GM10248 (cell line): Measurements from ENCODE around the gene PDE4D.

Source experiments
- CTCF ChIA-PET: fragments of 300-600 bp; sonication (Branson Sonifier 250); formaldehyde crosslinking; extraction: SDS; loops from one replicate; lab custom pipeline; 2021; ENCODE audit warnings: antibody characterized with exemption; lab: Yijun Ruan, JAX
- POLR2A ChIA-PET: fragments of 350-650 bp; sonication (Branson Sonifier 250); formaldehyde crosslinking; extraction: SDS; loops from one replicate; lab custom pipeline; 2020; ENCODE audit warnings: antibody characterized with exemption; lab: Yijun Ruan, JAX
- DNase-seq: peaks from one replicate; pipeline ENCODE4 v3.0.0; 2012; ENCODE audit errors: extremely low spot score
- TF ChIP-seq, protein P1 (sequence below): IDR thresholded peaks from 2 replicates; pipeline ENCODE4 v1.5.1; 2012; ENCODE audit warnings: mild to moderate bottlenecking, low read depth; ENCODE audit errors: extremely low read depth, missing control alignments, control extremely low read depth

The PDE4D gene

DNA sequence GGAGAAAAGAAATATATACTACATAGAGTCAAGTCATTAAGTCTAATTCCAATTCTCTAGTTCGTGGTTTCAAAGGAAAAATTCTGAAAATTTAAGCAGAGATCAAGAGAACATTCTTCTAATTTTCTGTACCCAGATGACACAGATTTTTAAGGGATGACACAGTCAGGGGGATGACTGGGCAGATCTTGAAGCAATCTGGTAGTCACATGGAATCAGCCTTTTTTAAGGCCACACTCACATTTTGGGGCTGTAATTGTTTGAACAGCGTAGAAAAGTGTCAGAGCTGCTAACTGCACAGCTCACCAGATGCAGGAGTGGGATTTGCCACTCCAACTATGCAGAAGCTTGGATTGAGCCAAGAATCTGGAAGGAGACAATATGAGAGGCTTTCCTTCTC, 20.4 kb downstream of the PDE4D start:
- ChIA-PET POLR2A (no interaction called here), CTCF (interaction anchor here (1.1 kb wide), 1 partner anchor 11 kb away, joined by 3 read pairs; no protein-coding TSS in a partner anchor)
- DNase-seq: no peak
- TF ChIP-seq, protein P1, sequence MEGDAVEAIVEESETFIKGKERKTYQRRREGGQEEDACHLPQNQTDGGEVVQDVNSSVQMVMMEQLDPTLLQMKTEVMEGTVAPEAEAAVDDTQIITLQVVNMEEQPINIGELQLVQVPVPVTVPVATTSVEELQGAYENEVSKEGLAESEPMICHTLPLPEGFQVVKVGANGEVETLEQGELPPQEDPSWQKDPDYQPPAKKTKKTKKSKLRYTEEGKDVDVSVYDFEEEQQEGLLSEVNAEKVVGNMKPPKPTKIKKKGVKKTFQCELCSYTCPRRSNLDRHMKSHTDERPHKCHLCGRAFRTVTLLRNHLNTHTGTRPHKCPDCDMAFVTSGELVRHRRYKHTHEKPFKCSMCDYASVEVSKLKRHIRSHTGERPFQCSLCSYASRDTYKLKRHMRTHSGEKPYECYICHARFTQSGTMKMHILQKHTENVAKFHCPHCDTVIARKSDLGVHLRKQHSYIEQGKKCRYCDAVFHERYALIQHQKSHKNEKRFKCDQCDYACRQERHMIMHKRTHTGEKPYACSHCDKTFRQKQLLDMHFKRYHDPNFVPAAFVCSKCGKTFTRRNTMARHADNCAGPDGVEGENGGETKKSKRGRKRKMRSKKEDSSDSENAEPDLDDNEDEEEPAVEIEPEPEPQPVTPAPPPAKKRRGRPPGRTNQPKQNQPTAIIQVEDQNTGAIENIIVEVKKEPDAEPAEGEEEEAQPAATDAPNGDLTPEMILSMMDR: no peak

DNA sequence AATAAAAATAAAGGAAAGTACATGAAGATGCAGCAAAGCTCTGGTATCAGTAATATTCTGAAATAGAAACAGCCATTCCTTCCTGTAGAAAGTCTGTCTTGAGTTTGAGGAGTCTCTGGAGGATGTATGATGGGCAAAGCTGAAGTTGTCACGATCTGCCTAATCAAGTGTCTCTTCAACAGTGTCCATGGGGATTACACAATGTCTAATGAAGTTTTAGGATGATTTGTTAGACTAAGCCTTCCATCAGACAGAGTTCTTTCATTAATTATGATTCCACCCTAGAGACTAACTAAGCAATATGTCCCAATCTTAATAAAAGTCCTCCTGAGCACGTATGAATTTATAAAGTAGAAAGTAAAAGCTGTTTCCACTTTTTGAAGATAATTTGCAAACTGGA, 26.9 kb downstream of the PDE4D start:
- POLR2A ChIA-PET: no interaction called here
- TF ChIP-seq, protein P1: no peak
- no peak for DNase-seq
- CTCF ChIA-PET: no interaction called here

DNA sequence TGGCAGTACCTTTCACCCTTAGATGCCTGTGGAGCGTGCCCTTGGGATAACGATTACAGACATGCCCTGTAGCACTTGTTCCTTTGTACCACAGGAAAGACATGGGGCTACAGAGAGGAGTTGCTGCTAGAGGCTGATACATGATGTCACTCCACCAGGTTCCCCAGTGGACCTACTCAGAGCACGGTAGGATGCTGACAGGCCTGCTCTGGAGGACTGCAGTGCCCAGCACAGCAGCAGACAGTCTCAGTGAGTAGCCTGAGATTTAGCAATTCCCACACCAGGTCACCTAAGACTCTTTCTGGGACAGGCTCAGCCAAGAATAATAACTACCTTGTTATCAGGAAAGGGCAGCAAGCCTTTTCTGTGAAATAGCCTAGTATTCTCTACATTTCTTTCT, 28.8 kb downstream of the PDE4D start:
- TF ChIP-seq, protein P1: no peak
- POLR2A ChIA-PET: no interaction called here
- CTCF ChIA-PET: interaction anchor here (1.6 kb wide), 1 partner anchor 54 kb away, joined by 5 read pairs; no protein-coding TSS in a partner anchor
- no peak for DNase-seq

DNA sequence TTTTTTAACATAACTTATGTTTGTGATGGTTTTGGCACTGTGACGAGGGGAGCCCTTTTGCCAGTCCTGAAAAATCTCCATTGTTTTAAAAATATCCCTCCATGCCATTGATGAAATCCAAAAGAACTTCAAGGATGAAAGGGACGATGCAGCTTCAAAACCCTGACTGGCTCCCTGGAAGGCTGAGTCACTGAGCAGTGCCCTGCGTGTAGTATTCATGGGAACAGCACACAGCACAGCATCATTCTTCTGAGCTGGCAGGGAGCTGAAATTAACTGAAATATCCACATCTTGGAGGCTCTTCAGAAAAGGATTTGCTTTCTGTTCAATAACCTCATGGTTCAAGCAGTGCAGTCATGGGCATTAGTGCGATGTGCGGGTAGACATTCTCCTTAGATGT, 29.7 kb downstream of the PDE4D start:
- ChIA-PET CTCF (interaction anchor here (1.6 to 1.7 kb wide), 2 partner anchors 12 to 53 kb away, joined by 4 to 5 read pairs; no protein-coding TSS in a partner anchor), POLR2A (no interaction called here)
- DNase-seq: no peak
- TF ChIP-seq, protein P1: no peak

DNA sequence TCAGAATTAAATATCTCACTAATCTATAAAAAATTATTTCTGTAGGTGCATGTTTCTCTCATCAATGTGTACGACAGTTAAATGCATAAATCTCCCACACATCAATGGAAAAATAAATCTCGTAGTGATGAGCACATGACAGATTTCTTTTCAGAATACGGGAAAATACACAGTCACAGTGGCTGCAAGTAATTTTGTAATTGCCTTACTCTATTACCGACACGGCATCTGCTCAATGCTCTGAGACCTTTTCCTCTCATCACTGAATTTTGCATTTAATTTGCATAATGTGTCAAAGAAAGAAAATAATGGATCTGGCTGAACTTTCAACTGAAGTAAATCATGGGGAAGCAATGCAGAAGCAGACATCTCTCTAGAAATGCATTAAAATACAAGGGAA, 37.2 kb downstream of the PDE4D start:
- CTCF ChIA-PET: interaction anchor here (0.8 kb wide), 1 partner anchor 12 kb away, joined by 3 read pairs; no protein-coding TSS in a partner anchor
- DNase-seq: no peak
- TF ChIP-seq, protein P1: no peak
- POLR2A ChIA-PET: no interaction called here

DNA sequence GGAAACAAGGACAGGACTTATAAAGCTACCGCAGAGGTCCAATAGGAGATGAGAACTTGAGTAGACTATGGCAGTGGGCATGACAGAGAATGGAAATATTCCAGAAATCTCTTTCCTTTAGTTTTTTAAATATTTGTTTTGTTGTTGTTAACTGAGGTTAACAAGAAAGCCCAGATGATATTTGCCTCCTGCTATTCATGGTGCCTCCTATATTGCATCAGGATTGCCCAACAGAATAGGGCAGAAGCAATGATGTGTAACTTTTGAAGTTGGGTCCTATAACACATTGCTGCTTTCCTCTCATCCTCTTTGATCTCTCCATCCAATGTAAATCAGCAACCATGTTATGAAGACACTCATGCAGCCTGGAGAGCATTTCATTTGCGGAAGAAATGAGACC, 42.8 kb downstream of the PDE4D start:
- ChIA-PET CTCF (no interaction called here), POLR2A (no interaction called here)
- no peak for DNase-seq
- TF ChIP-seq, protein P1: no peak

DNA sequence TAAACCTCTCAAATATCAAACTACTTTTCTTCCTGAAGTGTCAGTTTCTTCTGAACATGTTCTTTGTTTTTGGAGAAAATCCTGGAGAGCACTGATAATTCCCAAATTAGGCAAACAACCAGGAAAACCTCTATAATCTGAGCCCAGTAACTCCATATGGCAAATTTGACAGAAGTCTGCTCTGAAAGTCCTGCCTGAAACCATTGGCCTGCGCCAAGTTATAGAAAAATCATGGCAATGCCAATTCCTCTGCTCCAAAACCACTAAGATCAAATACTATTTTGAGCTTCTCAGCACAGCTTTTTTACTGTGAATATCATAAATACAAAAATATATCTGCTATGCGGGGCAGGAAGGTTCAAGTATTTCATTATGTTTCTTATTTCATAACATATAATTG, 45.9 kb downstream of the PDE4D start:
- POLR2A ChIA-PET: no interaction called here

More for the DNA sequence above, 45.9 kb downstream of the PDE4D start:
- CTCF ChIA-PET: no interaction called here
- DNase-seq: no peak
- TF ChIP-seq, protein P1: no peak
